ENCODE data around the gene IL17REL. TPM values are rescaled to one million over a fixed set of nuclear protein-coding genes. Genes with fewer than 3 reads are reported as not detected.

Gene IL17REL
- total RNA-seq, 1 donor from 2014 or later: under 0.01 TPM

GRCh38 chr22:50046481-50047245 is 34.1 kb upstream of the IL17REL start:
- DNase-seq (ENCODE audit: low spot score in 2 of 2): no peak
- no peak for FAIRE-seq

- DNase-seq (ENCODE audit: low spot score in 2 of 2): no peak
- no peak for FAIRE-seq
These were observed 33.5 kb upstream of the IL17REL start for GRCh38 chr22:50046019-50046415.

- no peak for DNase-seq (ENCODE audit: low spot score in 2 of 2)
- no peak for FAIRE-seq
These were observed 32.9 kb upstream of the IL17REL start for GRCh38 chr22:50045211-50046018.

GRCh38 chr22:50044485-50045118 is 32.0 kb upstream of the IL17REL start:
- DNase-seq (ENCODE audit: low spot score in 2 of 2) (no peak), FAIRE-seq (no peak)

DNA sequence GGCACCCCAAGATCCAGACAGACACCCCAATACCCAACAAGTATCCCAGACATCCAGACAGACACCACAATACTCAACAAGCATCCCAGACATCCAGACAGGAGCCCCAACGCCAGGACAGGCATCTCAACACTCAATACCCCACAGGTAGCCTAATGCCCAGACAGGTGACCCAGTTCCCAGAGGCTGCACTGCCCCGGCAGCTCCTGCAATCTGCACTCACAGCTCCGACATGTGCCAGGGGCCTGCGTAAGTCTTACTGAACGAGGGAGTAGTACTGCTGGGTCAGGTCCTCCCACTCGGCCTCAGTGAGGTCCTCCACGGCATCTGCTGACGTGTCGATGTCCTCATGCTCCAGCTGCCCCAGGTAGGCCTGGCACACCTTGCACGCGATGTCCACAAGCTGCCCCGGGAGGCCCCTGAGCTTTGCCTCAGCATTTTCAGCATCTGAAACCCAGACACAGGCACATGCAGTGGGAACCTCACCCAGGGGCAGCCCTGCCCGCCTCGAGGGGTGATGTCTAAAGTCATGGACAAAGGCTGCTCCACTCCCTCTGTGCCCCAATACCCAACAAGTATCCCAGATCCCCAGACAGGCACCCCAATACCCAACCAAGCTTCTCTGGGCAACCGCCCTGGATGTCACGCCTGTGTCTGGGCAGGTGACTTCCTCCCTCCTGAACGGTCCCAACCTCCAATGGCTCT is 28.9 kb upstream of the IL17REL start:
- FAIRE-seq: no peak
- DNase-seq (ENCODE audit: low spot score in 2 of 2): no peak

DNA sequence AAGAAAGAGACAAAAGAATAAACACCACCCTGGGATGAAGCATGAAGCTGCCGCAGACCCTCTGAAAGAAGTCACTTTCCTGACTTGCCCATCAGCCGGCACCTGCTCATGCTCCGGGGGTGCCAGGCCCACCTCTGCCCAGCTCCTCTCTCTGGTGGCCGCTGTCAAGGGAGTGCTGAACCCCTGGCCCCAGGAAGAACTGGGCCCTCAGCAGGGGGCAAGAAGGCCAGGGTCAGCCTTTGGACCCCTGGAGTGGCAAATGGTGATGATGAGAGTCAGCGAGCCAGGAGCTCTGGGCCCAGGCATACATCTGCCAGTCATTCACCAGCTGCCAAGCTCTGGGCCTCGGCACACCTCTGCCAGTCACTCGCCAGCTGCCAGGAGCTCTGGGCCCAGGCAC is 28.2 kb upstream of the IL17REL start:
- FAIRE-seq: no peak
- DNase-seq (ENCODE audit: low spot score in 2 of 2): no peak

DNA sequence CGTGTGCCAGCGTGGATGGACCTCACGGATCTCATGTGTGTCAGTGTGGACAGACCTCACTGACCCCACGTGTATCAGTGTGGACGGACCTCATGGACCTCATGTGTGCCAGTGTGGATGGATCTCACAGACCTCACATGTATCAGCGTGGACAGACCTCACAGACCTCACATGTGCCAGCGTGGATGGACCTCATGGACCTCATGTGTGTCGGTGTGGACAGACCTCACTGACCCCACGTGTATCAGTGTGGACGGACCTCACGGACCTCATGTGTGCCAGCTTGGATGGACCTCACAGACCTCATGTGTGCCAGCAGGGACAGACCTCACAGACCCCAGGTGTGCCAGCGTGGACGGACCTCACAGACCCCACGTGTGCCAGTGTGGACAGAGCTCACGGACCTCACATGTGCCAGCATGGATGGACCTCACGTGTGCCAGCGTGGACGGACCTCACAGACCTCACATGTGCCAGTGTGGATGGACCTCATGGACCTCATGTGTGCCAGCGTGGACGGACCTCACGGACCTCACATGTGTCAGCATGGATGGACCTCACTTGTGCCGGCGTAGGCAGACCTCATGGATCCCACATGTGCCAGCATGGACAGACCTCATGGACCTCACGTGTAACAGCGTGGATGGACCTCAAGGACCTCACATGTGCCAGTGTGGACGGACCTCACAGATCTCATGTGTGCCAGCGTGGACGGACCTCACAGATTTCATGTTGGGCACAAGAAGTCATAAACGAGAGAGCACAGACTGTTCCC is 27.3 kb upstream of the IL17REL start:
- DNase-seq (ENCODE audit: low spot score in 2 of 2): no peak
- no peak for FAIRE-seq

DNA sequence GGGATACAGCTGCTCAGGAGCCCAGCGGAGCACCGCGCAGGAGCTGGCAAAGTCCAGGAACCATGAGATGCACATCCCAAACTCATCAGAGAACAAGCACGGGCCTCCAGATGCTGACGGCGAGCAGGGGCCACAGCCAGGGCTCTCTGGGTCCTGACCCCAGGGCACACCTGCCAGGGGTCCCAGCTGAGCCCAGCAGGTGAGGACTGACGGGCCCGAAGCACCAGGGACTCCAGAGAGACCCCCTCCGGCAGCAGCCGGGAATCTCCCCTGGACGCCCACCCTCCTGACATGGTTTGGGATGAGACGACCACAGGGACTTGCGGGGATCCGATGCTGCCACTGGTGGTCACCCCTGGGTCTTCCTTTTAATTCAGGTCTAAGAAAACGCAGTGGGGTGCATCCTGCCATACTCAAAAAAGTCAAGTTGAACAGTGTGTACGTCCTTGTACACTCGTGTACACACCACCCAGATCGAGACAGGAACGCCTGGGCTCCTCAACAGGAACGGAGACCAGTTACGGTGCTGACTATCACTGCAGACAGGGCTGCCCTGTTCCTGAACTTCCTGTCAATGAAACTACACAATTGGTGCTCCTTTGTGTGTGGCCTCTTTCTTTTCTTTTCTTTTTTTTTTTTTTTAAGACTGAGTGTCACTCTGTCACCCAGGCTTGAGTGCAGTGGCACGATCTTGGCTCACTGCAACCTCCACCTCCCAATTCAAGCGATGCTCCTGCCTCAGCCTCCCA is 23.6 kb upstream of the IL17REL start:
- DNase-seq (ENCODE audit: low spot score in 2 of 2) (no peak), FAIRE-seq (no peak)

GRCh38 chr22:50035131-50035881 is 22.7 kb upstream of the IL17REL start:
- DNase-seq (ENCODE audit: low spot score in 2 of 2) (no peak), FAIRE-seq (no peak)

- DNase-seq (ENCODE audit: low spot score in 2 of 2) (no peak), FAIRE-seq (no peak)
These were observed 21.8 kb upstream of the IL17REL start for GRCh38 chr22:50034126-50035081.

- FAIRE-seq (no peak), DNase-seq (ENCODE audit: low spot score in 2 of 2) (no peak)
These were observed 20.5 kb upstream of the IL17REL start for GRCh38 chr22:50032941-50033601.

DNA sequence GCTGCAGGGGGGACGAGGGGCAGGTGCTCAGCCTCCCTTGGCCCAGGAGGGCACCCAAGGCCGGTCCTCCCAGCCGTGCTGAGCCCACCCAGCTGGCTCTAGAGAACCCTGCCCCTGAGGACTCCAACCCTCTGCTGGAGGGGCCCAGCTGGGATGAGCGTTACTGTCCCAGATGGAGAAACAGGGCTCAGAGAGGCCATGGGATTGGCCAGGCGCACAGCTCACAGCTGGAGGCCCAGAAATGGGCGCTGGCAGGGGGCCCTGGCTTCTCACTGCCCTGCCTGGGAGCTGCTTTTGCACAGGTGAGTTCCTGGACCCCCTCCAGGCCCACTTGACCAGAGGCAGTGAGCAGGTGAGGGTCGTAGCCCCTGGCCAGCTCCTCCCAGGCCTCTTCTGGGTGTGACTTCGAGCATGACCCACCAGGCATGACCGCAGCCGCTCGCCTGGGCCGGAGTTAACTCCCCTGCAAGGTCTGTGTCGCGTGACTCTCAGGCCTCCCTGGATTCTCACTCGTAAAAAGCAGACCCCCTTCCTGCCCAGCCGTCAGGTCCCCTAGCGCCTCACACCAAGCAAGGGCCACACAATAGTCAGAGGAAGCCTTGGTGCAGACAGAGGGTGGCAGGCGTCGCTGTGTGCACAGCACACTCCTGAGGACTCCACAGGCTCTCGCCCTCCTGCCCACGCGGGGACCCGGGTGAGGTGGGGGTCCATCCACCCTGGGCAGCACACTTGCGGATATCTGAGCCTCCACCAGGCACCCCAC is 19.7 kb upstream of the IL17REL start:
- FAIRE-seq: no peak

DNA sequence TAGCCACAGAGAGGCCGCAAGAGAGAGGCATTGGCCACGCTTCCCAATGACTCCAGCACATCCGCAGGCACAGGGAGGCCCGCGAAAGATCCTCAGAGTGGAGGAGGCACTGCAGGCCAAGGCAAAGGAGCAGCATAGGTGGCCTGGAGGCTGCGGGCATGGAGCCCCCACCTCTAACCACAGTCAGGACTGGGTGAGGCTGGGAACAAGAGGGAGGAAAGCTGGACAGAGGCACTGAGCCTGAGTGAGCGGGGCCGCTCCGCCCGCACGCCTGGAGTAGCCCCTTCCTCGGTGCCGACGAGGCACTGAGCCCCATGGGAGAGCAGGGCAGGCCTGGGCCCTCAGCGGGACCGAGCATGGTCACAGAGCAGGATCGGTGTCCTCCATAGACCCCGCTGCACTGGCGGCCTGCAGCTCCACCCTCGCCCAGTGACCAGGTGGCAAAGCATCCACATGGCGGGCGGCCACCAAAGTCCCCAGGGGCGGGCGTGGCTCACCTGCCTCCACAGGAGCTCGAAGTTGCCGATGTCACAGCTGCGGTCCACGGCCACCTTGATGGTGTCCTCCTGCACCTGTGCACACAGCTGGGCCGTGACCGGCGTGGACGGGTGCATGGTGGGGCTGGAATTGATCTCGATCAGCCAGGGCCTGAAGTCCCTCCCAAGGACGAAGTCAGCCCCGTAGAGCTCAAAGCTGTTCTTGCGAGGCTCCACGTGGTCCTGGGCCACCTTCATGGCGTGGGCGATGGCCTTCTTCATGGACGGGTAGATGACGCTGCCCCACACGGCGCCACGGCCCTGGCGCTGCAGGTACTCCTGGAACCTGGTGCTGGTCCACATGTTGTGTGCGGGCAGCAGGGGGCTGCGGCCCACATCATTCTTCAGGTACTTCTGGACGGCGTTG is 18.9 kb upstream of the IL17REL start:
- DNase-seq (ENCODE audit: low spot score in 2 of 2) (no peak), FAIRE-seq (no peak)

More for the DNA sequence above, 19.7 kb upstream of the IL17REL start:
- DNase-seq (ENCODE audit: low spot score in 2 of 2): no peak

GRCh38 chr22:50030297-50031188 is 18.0 kb upstream of the IL17REL start:
- FAIRE-seq (no peak), DNase-seq (ENCODE audit: low spot score in 2 of 2) (peak; percentile 89 to 95)

Data from frontal cortex (tissue), 4 donors.